ENCODE data around the gene APBA2. TPM values are rescaled to one million over a fixed set of nuclear protein-coding genes. Genes with fewer than 3 reads are reported as not detected.

APBA2 gene
- total and polyA plus RNA-seq, 2 of the 4 experiments (the other 2 are of a cell fraction) = 21.7 to 33.0 TPM

- Histone ChIP-seq H3K18ac (ENCODE audit: low read depth, low read length) (no peak overlapping the region), H3K27ac (ENCODE audit: insufficient read depth, low read length) (no peak overlapping the region), H3K4me1 (ENCODE audit: control insufficient read depth, insufficient read depth, low read length) (no peaks in the 10 kb centered on the region), H3K9me1 (ENCODE audit: insufficient read depth, low read length) (no peaks in the 10 kb centered on the region), H2BK20ac (ENCODE audit: low read depth, low read length) (no peak overlapping the region), H3K14ac (replicated peaks; ENCODE audit: low read depth, low read length) (no peak overlapping the region), H3K4ac (ENCODE audit: low read depth, low read length) (no peak overlapping the region), H3K9me3 (ENCODE audit: control insufficient read depth, insufficient read depth, low read length) (no peaks in the 10 kb centered on the region), H4K91ac (ENCODE audit: insufficient read depth, low read depth, low read length) (no peak overlapping the region), H2AK5ac (ENCODE audit: low read depth, low read length) (no peak overlapping the region), H3K56ac (ENCODE audit: extremely low read depth, insufficient read depth, low read length) (no peak overlapping the region), H3K4me2 (ENCODE audit: low read depth, low read length) (no peak overlapping the region), H2BK15ac (ENCODE audit: low read depth, low read length) (no peak overlapping the region), H3K36me3 (ENCODE audit: control insufficient read depth, insufficient read depth, low read length) (peaks cover 3% of the 10 kb centered on the region), H3K27me3 (ENCODE audit: control insufficient read depth, insufficient read depth, low read length) (no peaks in the 10 kb centered on the region), H4K20me1 (ENCODE audit: insufficient read depth, low read length) (no peaks in the 10 kb centered on the region), H4K8ac (ENCODE audit: low read depth in 2 of 2, low read length in 2 of 2) (no peak overlapping the region), H3K79me1 (ENCODE audit: low read depth in 1 of 2, low read length in 2 of 2) (no peaks in the 10 kb centered on the region), H2AFZ (replicated peaks; ENCODE audit: low read length, poor library complexity) (no peak overlapping the region), H3K9ac (ENCODE audit: low read depth, low read length) (no peak overlapping the region), H2AK9ac (replicated peaks; ENCODE audit: low read depth, low read length, poor library complexity) (no peak overlapping the region), H3K23ac (ENCODE audit: low read depth, low read length) (no peak overlapping the region), H2BK5ac (ENCODE audit: low read depth, low read length, poor library complexity, severe bottlenecking) (no peak overlapping the region), H2BK120ac (ENCODE audit: low read depth, low read length) (no peak overlapping the region), H3K4me3 (ENCODE audit: insufficient read depth, low read depth, low read length) (no peak overlapping the region), H4K5ac (ENCODE audit: low read depth, low read length) (no peak overlapping the region)
- intact Hi-C loops (cut with micrococcal nuclease) = no loop called here
- no peak for DNase-seq
- 89% methylated on average over 5 of the region's 13 CpGs; no CpG with 5 or more reads in 1 of the 2 experiments for WGBS, 2 experiments (ENCODE audit: extremely low coverage in 2 of 2, insufficient read length in 1 of 2)
- dilution Hi-C loops (cut with HindIII; ENCODE audit: low sequenced_read_pairs, unreplicated experiment) = no loop called here
- CTCF ChIA-PET = no interaction called here
- BruUV-seq (replicated peaks) = no TSS peak
- POLR2A ChIA-PET (ENCODE audit: unreplicated experiment) = no interaction called here
- no peak for ATAC-seq (ENCODE audit: low read depth)
- TF ChIP-seq RAD21 (IDR thresholded peaks at IDR 0.05; ENCODE audit: low read length) (no peak), CTCF (conservative IDR thresholded peaks at IDR 0.05; ENCODE audit: low read depth, low read length) (no peak), RFX5 (IDR thresholded peaks at IDR 0.05; ENCODE audit: low read depth, low read length) (no peak), BHLHE40 (IDR thresholded peaks at IDR 0.05; ENCODE audit: low read depth, low read length) (no peak), POLR2A (IDR thresholded peaks at IDR 0.05; ENCODE audit: low read depth, low read length) (no peak), RCOR1 (IDR thresholded peaks at IDR 0.05; ENCODE audit: insufficient replicate concordance, low read length) (no peak)
- in situ Hi-C loops (cut with MboI; ENCODE audit: low sequenced_read_pairs) = no loop called here
These were observed 212.9 kb downstream of the APBA2 start for GRCh38 chr15:29098652-29099051.
